NCI-H2196 (cell line): ENCODE measurements around the gene GPX2.
"Not testable (repeated sequence)": the region's sequence is repeated elsewhere in the genome, so short reads cannot be mapped to it uniquely, and the experiment has no call there.

ENCODE experiments used
- DNase-seq: peaks from one replicate; lab custom pipeline; 2025; ENCODE audit not compliant: unreplicated experiment; lab: John Stamatoyannopoulos, UW

The GPX2 gene

DNA sequence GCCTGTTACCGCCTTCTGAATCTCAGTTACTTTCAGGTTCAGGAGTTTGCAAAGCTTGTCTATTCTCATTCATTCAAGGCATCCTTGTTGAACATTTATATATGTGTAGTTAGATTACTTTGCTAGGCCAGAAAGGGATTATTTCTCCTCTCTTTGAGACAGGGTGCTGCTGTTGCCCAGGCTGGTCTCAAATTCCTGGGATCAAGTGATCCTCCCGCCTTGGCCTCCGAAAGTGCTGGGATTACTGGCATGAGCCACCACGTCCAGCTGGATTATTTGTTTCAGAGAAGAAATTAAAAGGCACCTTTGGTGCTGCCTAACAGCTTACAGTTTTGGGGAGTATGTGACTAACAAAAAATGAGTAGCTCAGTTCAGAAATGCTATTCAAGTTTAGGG lies 27.5 kb downstream of the GPX2 start:
- DNase-seq, result no peak

DNA sequence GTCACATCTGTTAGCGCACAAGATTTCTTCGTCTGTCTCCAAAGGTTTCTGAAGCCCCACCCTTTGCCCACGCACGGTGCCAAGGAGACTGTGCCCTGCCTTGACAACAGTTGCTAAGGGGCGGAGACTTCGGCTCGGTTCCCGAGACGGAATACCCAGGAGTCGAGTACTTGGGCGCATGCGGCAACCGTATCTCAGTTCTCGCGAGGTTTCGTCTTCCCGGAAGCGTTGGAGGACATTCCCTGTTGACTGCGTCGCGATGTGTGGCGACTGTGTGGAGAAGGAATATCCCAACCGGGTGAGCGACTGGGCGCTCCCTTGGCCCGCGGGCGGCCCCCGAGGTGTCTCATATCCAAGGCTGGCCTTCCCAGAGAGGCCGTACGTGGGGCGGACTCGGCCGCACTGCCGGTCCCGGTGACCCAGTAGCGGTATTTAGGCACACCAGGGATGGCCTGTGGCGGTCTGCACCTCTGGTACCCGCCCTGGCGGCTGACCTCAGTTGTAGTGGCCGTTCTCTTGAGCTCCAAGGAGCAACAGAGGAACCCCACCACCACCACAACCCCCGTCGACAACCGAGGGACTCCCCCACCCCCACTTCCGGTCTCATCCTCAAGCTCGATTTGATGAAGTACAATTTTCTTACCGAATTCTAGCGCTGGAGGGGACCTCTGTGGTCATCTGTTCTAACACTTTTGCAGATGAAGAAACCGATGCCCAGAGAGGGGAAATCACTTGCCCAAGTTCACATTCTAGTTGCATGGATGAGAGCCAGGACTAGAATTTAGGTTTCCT lies 28.1 kb downstream of the GPX2 start, which contains the start of gene CHURC1:
Gene CHURC1 (plus strand): TSS at position 219 of the 792 bp plus-strand sequence. CDS start 41 bp downstream, at position 260.
- peak; percentile 99 for DNase-seq

GRCh38 chr14:64913477-64913876 lies 29.1 kb downstream of the GPX2 start:
- not testable (repeated sequence) for DNase-seq

GRCh38 chr14:64912261-64912660 lies 30.3 kb downstream of the GPX2 start:
- DNase-seq, result no peak

GRCh38 chr14:64910847-64911495 lies 31.6 kb downstream of the GPX2 start:
- peak; percentile 47 for DNase-seq

GRCh38 chr14:64906022-64906421 lies 36.5 kb downstream of the GPX2 start:
- no peak for DNase-seq

DNA sequence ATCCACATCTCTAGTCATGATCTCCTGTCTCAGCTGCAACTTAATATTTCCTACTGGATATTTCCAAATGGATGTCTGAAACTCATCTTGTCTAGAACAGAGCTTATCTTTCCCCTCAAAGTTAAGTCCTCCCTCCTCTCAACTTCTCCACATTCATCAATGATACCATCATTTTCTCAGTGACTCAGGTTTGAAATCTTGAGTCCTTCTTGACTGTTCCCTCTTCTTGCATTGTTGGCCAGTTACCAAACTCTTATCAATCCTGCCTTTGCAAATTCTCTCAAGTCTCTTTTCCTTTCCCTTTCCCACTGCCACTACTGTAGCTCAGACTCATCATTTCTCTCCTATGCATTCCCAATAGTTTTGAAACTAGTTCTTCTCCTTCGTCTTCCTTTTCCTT lies 42.6 kb downstream of the GPX2 start:
- no peak for DNase-seq

DNA sequence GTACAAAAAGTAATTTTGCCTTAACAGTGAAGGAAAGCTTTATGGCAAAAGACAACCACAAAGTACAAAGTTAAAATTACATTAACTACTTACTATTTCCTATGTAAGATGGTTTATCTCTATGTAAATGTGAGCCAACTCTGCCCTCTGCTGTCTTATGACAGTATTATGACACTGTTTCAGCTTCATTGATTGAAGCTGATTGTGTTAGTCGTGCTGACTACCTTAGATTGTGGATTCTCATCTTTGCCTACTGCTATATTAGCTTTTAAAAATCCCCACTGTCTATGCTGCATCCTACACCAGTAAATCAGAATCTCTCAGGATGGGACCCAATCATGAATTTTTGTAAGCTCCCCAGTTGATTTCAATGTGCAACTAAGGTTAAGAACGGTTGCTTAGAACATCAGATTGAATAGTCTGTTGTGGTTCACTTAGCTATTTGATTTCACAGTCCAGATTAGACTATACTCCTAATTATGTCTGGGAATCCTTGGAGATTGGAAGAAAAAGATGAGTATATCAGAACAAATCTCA lies 50.6 kb downstream of the GPX2 start:
- DNase-seq, result peak; percentile 71

DNA sequence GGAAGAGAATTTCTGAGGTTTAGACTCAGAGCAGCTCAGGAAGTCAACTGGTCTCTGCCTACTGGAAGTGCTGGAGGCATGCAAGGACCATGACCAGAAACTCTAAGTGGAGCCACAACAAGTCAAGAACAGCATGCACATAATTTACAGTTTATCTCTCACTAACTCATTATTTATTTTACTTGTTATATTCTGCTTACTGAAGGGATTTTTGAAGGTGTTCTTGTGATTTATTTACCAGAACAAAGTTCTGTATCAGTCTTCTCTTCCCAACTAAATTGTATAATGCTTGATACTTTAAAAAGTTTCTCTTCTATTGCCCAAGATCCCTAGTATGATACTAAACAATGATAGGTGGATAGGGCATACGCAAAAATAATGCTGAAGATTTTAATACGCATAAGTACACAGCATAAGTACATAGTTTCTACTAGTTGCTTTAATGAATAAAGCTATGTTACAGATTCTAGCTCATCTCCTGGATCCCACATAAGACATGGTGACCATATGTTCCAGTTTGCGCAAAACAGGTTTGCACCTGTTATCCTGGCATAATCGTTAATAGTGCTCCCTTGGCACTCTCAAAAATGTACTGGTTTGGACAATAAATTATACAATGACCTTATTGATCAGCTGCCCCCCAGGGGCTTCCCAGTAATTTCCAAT lies 51.2 kb downstream of the GPX2 start:
- DNase-seq, result no peak

DNA sequence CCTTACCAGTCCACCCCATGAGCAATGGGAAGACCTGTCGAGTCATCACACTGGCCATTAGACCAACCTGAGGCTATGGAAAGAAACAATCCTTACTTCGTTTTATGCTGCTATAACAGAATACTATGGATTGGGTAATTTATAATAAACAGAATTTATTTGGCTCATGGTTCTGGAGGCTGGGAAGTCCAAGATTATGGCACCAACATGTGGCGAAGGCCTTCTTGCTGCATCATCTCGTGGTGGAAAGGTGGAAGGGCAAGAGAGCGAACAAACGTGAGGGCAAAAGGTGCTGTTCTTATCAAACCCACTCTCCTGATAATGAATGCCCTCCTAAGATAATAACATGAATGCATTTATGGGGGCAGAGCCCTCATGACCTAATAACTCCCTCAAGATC lies 53.2 kb downstream of the GPX2 start:
- no peak for DNase-seq
